ENCODE data around the gene DPY19L3.

GRCh38 chr19:32397671-32398101 lies 7.9 kb upstream of the DPY19L3 start:
- TF ChIP-seq CTCF (conservative IDR thresholded peaks at IDR 0.05; ENCODE audit: low read length) (no peak), EZH2phosphoT487 (IDR thresholded peaks at IDR 0.05; ENCODE audit: borderline replicate concordance) (no peak)

Data from Loucy (cell line).